GM10248 (cell line): ENCODE results near the gene SLC28A1.

Source experiments
- CTCF ChIA-PET: fragments of 300-600 bp; sonication (Branson Sonifier 250); formaldehyde crosslinking; extraction: SDS; loops from one replicate; lab custom pipeline; 2021; ENCODE audit warnings: antibody characterized with exemption; lab: Yijun Ruan, JAX
- POLR2A ChIA-PET: fragments of 350-650 bp; sonication (Branson Sonifier 250); formaldehyde crosslinking; extraction: SDS; loops from one replicate; lab custom pipeline; 2020; ENCODE audit warnings: antibody characterized with exemption; lab: Yijun Ruan, JAX
- DNase-seq: peaks from one replicate; pipeline ENCODE4 v3.0.0; 2012; ENCODE audit errors: extremely low spot score
- CTCF ChIP-seq: IDR thresholded peaks from 2 replicates; pipeline ENCODE4 v1.5.1; 2012; ENCODE audit warnings: mild to moderate bottlenecking, low read depth; ENCODE audit errors: extremely low read depth, missing control alignments, control extremely low read depth

SLC28A1 gene

GRCh38 chr15:84944311-84944710 lies 59.8 kb downstream of the SLC28A1 start:
- POLR2A ChIA-PET: no interaction called here
- no peak for DNase-seq
- CTCF ChIA-PET: interaction anchor here (0.8 to 4.7 kb wide), 5 partner anchors 12 to 100 kb away, joined by 3 to 18 read pairs (median 6); no protein-coding TSS in a partner anchor
- no peak for TF ChIP-seq CTCF

DNA sequence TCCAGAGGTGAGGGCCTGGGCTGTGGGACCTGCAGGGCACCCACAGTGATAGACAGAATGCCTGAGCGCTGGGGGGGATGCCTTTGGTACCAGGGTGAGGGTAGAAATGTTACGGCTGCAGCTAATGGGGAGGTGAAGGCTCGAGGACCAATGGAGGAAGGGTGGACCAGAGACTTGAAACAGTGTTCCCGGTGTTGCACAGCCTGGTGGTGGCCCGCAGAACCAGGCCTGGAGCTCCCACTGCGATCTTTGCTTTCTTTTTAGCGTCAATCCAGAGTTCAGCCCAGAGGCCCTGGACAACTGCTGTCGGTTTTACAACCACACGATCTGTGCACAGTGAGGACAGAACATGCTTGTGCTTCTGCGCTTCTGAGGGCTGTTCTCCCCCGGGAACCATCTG lies 60.4 kb downstream of the SLC28A1 start:
- no peak for TF ChIP-seq CTCF
- DNase-seq: no peak
- ChIA-PET POLR2A (no interaction called here), CTCF (interaction anchor here (0.8 to 4.7 kb wide), 4 partner anchors 12 to 99 kb away, joined by 3 to 18 read pairs (median 9); no protein-coding TSS in a partner anchor)

DNA sequence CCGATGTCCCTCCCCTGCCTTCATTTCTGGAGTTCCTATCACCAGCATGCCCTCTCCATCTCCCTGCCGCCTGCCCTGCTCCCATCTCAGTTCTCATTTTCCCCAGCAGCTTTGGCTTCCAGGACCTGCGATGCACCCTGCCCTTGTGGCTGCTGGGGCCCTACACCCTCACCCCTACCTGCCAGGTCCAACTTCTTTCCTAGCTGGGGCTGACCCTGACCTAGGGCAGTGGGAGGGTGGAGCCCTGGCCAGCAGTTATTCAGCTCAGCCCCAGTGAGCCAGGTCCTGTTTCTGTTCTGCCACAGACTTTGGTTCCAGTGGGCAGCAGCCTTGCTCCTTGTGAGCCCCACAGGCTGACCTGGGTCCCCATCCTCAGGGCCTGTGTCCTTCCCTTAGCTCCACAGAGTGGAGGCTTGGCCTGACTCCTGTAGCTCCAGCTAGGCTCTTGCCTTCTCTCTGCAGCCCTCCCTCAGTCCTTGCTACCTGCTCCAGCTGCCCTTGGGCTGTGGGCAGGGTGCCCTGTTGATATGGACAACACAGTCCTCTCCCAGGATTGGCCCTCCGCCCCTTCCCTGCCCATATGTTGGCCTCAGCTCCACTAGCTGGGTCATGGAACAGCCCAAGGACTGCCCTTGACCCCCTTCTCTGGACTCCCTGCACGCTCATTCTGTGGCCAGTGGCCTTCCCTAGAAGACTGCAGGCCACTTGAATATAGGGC lies 62.5 kb downstream of the SLC28A1 start:
- TF ChIP-seq CTCF: no peak
- CTCF ChIA-PET: interaction anchor here (0.9 to 4.7 kb wide), 5 partner anchors 10 to 97 kb away, joined by 3 to 18 read pairs (median 4); no protein-coding TSS in a partner anchor
- DNase-seq: no peak
- POLR2A ChIA-PET: no interaction called here

GRCh38 chr15:84947947-84948830 lies 63.7 kb downstream of the SLC28A1 start:
- no peak for TF ChIP-seq CTCF
- ChIA-PET POLR2A (no interaction called here), CTCF (interaction anchor here (0.9 to 4.7 kb wide), 5 partner anchors 9 to 96 kb away, joined by 3 to 18 read pairs (median 4); no protein-coding TSS in a partner anchor)
- DNase-seq: no peak

DNA sequence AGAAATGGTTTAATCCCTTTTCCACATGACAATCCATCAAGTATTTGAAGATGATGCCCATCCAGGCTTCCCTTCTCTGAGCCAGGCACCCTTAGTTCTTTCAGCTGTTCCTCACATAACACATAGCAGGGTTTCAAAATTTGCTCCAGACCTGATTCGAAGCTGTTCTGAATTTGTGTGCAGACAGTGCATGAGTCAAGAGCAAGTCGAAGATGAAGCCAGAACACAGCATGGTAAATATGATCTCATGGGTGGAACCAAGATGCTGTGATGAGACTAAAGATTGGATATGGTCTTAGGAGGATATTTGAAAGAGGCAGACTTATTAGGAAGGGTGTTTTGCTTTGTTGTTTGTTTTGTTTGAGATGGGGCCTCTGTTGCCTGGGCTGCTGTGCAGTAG lies 64.6 kb downstream of the SLC28A1 start:
- no peak for DNase-seq
- CTCF ChIA-PET: interaction anchor here (0.9 to 1.1 kb wide), 2 partner anchors 10 to 21 kb away, joined by 3 to 4 read pairs; no protein-coding TSS in a partner anchor
- POLR2A ChIA-PET: no interaction called here
- TF ChIP-seq CTCF: no peak
